Raji (cell line): Measurements from ENCODE around the gene SLC35F3.

Experiments
- POLR2A ChIP-seq: IDR thresholded peaks from 2 replicates; pipeline ENCODE4 v1.6.1; 2011; ENCODE audit warnings: low read depth, low read length, control low read depth; ENCODE audit not compliant: insufficient read depth

The SLC35F3 gene

GRCh38 chr1:233988963-233989696 lies 84.7 kb downstream of the SLC35F3 start:
- TF ChIP-seq POLR2A = no peak

GRCh38 chr1:233990486-233990885 lies 86.0 kb downstream of the SLC35F3 start:
- no peak for TF ChIP-seq POLR2A

GRCh38 chr1:233993651-233994050 lies 89.2 kb downstream of the SLC35F3 start:
- TF ChIP-seq POLR2A = no peak

GRCh38 chr1:233994112-233994511 lies 89.6 kb downstream of the SLC35F3 start:
- no peak for TF ChIP-seq POLR2A

GRCh38 chr1:233998456-233998855 lies 94.0 kb downstream of the SLC35F3 start:
- no peak for TF ChIP-seq POLR2A

GRCh38 chr1:233998891-233999290 lies 94.4 kb downstream of the SLC35F3 start:
- no peak for TF ChIP-seq POLR2A

GRCh38 chr1:234000557-234001041 lies 96.1 kb downstream of the SLC35F3 start:
- no peak for TF ChIP-seq POLR2A

GRCh38 chr1:234001817-234002216 lies 97.3 kb downstream of the SLC35F3 start:
- TF ChIP-seq POLR2A = no peak

GRCh38 chr1:234004591-234004990 lies 100.1 kb downstream of the SLC35F3 start:
- TF ChIP-seq POLR2A = no peak

- TF ChIP-seq POLR2A = no peak
These were observed 103.2 kb downstream of the SLC35F3 start for GRCh38 chr1:234007684-234008083.

- no peak for TF ChIP-seq POLR2A
These were observed 104.1 kb downstream of the SLC35F3 start for GRCh38 chr1:234008591-234008990.

GRCh38 chr1:234009668-234010067 lies 105.2 kb downstream of the SLC35F3 start:
- TF ChIP-seq POLR2A = no peak

- no peak for TF ChIP-seq POLR2A
These were observed 109.7 kb downstream of the SLC35F3 start for GRCh38 chr1:234014208-234014607.

GRCh38 chr1:234018816-234019215 lies 114.3 kb downstream of the SLC35F3 start:
- no peak for TF ChIP-seq POLR2A

- no peak for TF ChIP-seq POLR2A
These were observed 114.9 kb downstream of the SLC35F3 start for GRCh38 chr1:234019387-234019786.

- TF ChIP-seq POLR2A = no peak
These were observed 117.8 kb downstream of the SLC35F3 start for GRCh38 chr1:234022302-234022701.

- no peak for TF ChIP-seq POLR2A
These were observed 135.1 kb downstream of the SLC35F3 start for GRCh38 chr1:234039603-234040002.

GRCh38 chr1:234040446-234041317 lies 136.2 kb downstream of the SLC35F3 start:
- TF ChIP-seq POLR2A = no peak
